Testis (tissue), 3 donors: ENCODE results near the gene NPIPA8. TPM values are rescaled to one million over a fixed set of nuclear protein-coding genes. Genes with fewer than 3 reads are reported as not detected.
"Not testable (repeated sequence)": the region's sequence is repeated elsewhere in the genome, so short reads cannot be mapped to it uniquely, and the experiment has no call there.

Experiments
- DNase-seq: peaks from one replicate; pipeline ENCODE4 v3.0.0-alpha.2; 2019
- H3K27ac ChIP-seq, 2 donors: fragments of 200-600 bp; sonication (generic); one replicate each; pipeline ENCODE4 v1.5.1; 2019
- H3K27me3 ChIP-seq: fragments of 200-600 bp; sonication (generic); one replicate; pipeline ENCODE4 v1.5.1; 2019
- H3K36me3 ChIP-seq: fragments of 200-600 bp; sonication (generic); one replicate; pipeline ENCODE4 v1.5.1; 2017; ENCODE audit warnings: low read depth; ENCODE audit errors: missing control alignments
- H3K4me1 ChIP-seq: fragments of 200-600 bp; sonication (generic); one replicate; pipeline ENCODE4 v1.5.1; 2019
- H3K4me3 ChIP-seq, 2 donors: fragments of 200-600 bp; sonication (generic); one replicate each; pipeline ENCODE4 v1.5.1; 2017 to 2019
- H3K9me3 ChIP-seq: fragments of 200-600 bp; sonication (generic); one replicate; pipeline ENCODE4 v1.5.1; 2017
- WGBS, 2 donors: methylation state at CpG; one replicate each; pipeline ENCODE4 v1.1.5; 2018; 5-methylcytosine and 5-hydroxymethylcytosine counted together
- intact Hi-C: fragments of 100-400 bp; cut with DNase I; formaldehyde crosslinking; loops from one replicate; pipeline ENCODE4 v1.15.1; 2023; ENCODE audit warnings: low total_unique reads
- microRNA-seq, 2 donors: library from miRNA; unstranded; fragments of <30 nt; microRNA quantifications; one replicate each; pipeline ENCODE4, GENCODE V29; 2016; ENCODE audit warnings: borderline number of aligned reads in 2 of 2, borderline replicate concordance in 1 of 2
- polyA plus RNA-seq: library from polyadenylated mRNA; stranded (reverse); fragments of 350-450 nt; fragmentation: Illumina TruSeq; extraction: RNeasy Lipid Tissue Mini Kit (QIAGEN cat#74804); gene quantifications from one replicate; pipeline ENCODE4 v1.2.3, GENCODE V29; 2014; ENCODE audit warnings: low read depth, low replicate concordance; ENCODE audit not compliant: insufficient read depth
- small RNA-seq, 2 donors: library from RNA; depleted of rRNA; stranded (forward); fragments of <200 nt; gene quantifications; one replicate each; pipeline ENCODE3, GENCODE V24; 2016
- total RNA-seq, 2 donors: library from RNA; depleted of rRNA; stranded (reverse); fragments of >200 nt; gene quantifications; one replicate each; pipeline ENCODE4 v1.2.3, GENCODE V29; 2016

NPIPA8 gene
- total and polyA plus RNA-seq, 3 donors from 2014 or later, result 0.31 to 6.6 (median 4.5) TPM

- H3K36me3 ChIP-seq, H3K4me3 ChIP-seq, H3K27ac ChIP-seq, H3K27me3 ChIP-seq, DNase-seq, intact Hi-C loops, H3K9me3 ChIP-seq, H3K4me1 ChIP-seq: not testable (repeated sequence)
- 79% methylated on average over 2 of the region's 2 CpGs; no CpG with 5 or more reads in 1 of the 2 donors for WGBS, 2 donors
These were observed 66.4 kb downstream of the NPIPA8 start for GRCh38 chr16:18270171-18270570.

Small RNA genes within 50 kb of the gene (microRNA-seq; reads per million reads assigned to microRNA genes)
- gene MIR6511A4 (0 reads per million in 2 donors), gene MIR6770-3 (0 reads per million in 2 donors)

Small RNA genes within 50 kb of the gene (small RNA-seq; reads per million reads assigned to genes)
- 0 reads per million in 2 donors for gene AC126755.6
- gene MIR6511A4, result 0 reads per million in 2 donors
- gene MIR6770-3, result 0 reads per million in 2 donors

Other genes starting within 250 kb of the NPIPA8 start
- 100 to 1,000 TPM in 1 of 2 donors, 10 to 100 TPM in 1; 57.0 to 108 TPM for gene NOMO2, start 225.4 kb upstream of the NPIPA8 start, total RNA-seq
- gene NOMO2, start 225.4 kb upstream of the NPIPA8 start, polyA plus RNA-seq, result 81.6 TPM